ENCODE measurements around the gene VEGFA. TPM values are rescaled to one million over a fixed set of nuclear protein-coding genes. Genes with fewer than 3 reads are reported as not detected.
A peak's percentile ranks its signal among the peaks of the same experiment; 100 is the strongest.

Gene VEGFA
- total and polyA plus RNA-seq, 2 experiments from 2014 or later: 148 to 179 TPM

GRCh38 chr6:43785220-43785752, 15.3 kb downstream of the VEGFA start:
- Histone ChIP-seq H3K79me2 (peaks cover 16% of the 10 kb centered on the region), H2AFZ (no peak overlapping the region), H3K9me3 (ENCODE audit: low read depth) (no peaks in the 10 kb centered on the region), H3K9me2 (replicated peaks; ENCODE audit: insufficient read depth) (no peaks in the 10 kb centered on the region), H3K36me3 (replicated peaks; ENCODE audit: insufficient read depth, low read depth) (no peaks in the 10 kb centered on the region), H3K27ac (no peak overlapping the region), H3K27me3 (no peaks in the 10 kb centered on the region), H3K4me3 (no peak overlapping the region), H3K4me2 (no peak overlapping the region), H3K4me1 (ENCODE audit: insufficient read depth) (peaks cover 2% of the 10 kb centered on the region), H4K20me1 (ENCODE audit: insufficient read depth, poor library complexity, severe bottlenecking) (peaks cover 42% of the 10 kb centered on the region)
- TF ChIP-seq EZH2phosphoT487 (IDR thresholded peaks at IDR 0.05; ENCODE audit: low read depth, severe bottlenecking, unreplicated experiment) (no peak), EZH2 (IDR thresholded peaks at IDR 0.05; ENCODE audit: borderline replicate concordance) (no peak)
- TF ChIP-seq, protein P1, sequence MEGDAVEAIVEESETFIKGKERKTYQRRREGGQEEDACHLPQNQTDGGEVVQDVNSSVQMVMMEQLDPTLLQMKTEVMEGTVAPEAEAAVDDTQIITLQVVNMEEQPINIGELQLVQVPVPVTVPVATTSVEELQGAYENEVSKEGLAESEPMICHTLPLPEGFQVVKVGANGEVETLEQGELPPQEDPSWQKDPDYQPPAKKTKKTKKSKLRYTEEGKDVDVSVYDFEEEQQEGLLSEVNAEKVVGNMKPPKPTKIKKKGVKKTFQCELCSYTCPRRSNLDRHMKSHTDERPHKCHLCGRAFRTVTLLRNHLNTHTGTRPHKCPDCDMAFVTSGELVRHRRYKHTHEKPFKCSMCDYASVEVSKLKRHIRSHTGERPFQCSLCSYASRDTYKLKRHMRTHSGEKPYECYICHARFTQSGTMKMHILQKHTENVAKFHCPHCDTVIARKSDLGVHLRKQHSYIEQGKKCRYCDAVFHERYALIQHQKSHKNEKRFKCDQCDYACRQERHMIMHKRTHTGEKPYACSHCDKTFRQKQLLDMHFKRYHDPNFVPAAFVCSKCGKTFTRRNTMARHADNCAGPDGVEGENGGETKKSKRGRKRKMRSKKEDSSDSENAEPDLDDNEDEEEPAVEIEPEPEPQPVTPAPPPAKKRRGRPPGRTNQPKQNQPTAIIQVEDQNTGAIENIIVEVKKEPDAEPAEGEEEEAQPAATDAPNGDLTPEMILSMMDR (IDR thresholded peaks at IDR 0.05; ENCODE audit: poor library complexity): no peak
- 92% methylated on average over 14 of the region's 14 CpGs for WGBS (ENCODE audit: low lambda C conversion rate, missing lambda C conversion rate)
- DNase-seq (ENCODE audit: low spot score): no peak

DNA sequence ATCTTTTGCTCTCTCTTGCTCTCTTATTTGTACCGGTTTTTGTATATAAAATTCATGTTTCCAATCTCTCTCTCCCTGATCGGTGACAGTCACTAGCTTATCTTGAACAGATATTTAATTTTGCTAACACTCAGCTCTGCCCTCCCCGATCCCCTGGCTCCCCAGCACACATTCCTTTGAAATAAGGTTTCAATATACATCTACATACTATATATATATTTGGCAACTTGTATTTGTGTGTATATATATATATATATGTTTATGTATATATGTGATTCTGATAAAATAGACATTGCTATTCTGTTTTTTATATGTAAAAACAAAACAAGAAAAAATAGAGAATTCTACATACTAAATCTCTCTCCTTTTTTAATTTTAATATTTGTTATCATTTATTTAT, 15.9 kb downstream of the VEGFA start:
- H3K27me3 ChIP-seq: no peaks in the 10 kb centered on the region
- H3K4me1 ChIP-seq (ENCODE audit: insufficient read depth): peaks cover 3% of the 10 kb centered on the region
- no peak overlapping the region for H3K4me3 ChIP-seq
- DNase-seq (ENCODE audit: low spot score): no peak
- H3K4me2 ChIP-seq: no peak overlapping the region
- no peak for TF ChIP-seq EZH2phosphoT487 (IDR thresholded peaks at IDR 0.05; ENCODE audit: low read depth, severe bottlenecking, unreplicated experiment)
- TF ChIP-seq, protein P1 (IDR thresholded peaks at IDR 0.05; ENCODE audit: poor library complexity): no peak
- no peak for TF ChIP-seq EZH2 (IDR thresholded peaks at IDR 0.05; ENCODE audit: borderline replicate concordance)
- H4K20me1 ChIP-seq (ENCODE audit: insufficient read depth, poor library complexity, severe bottlenecking): peaks cover 41% of the 10 kb centered on the region
- no peaks in the 10 kb centered on the region for H3K36me3 ChIP-seq (replicated peaks; ENCODE audit: insufficient read depth, low read depth)
- no peak overlapping the region for H2AFZ ChIP-seq
- H3K27ac ChIP-seq: no peak overlapping the region
- no peaks in the 10 kb centered on the region for H3K9me3 ChIP-seq (ENCODE audit: low read depth)
- no peaks in the 10 kb centered on the region for H3K9me2 ChIP-seq (replicated peaks; ENCODE audit: insufficient read depth)
- peaks cover 10% of the 10 kb centered on the region for H3K79me2 ChIP-seq
- 84% methylated on average over 3 of the region's 3 CpGs for WGBS (ENCODE audit: low lambda C conversion rate, missing lambda C conversion rate)

- DNase-seq (ENCODE audit: low spot score): no peak
- H3K9me2 ChIP-seq (replicated peaks; ENCODE audit: insufficient read depth): no peaks in the 10 kb centered on the region
- H3K4me2 ChIP-seq: no peak overlapping the region
- H3K4me1 ChIP-seq (ENCODE audit: insufficient read depth): peaks cover 3% of the 10 kb centered on the region
- peak overlapping the region; percentile 20 for H3K27ac ChIP-seq
- H3K79me2 ChIP-seq: peaks cover 6% of the 10 kb centered on the region
- TF ChIP-seq, protein P1 (IDR thresholded peaks at IDR 0.05; ENCODE audit: poor library complexity): no peak
- TF ChIP-seq EZH2phosphoT487 (IDR thresholded peaks at IDR 0.05; ENCODE audit: low read depth, severe bottlenecking, unreplicated experiment): no peak
- TF ChIP-seq EZH2 (IDR thresholded peaks at IDR 0.05; ENCODE audit: borderline replicate concordance): no peak
- no peaks in the 10 kb centered on the region for H3K36me3 ChIP-seq (replicated peaks; ENCODE audit: insufficient read depth, low read depth)
- H3K4me3 ChIP-seq: no peak overlapping the region
- H3K27me3 ChIP-seq: no peaks in the 10 kb centered on the region
- 79% methylated on average over 1 of the region's 1 CpG for WGBS (ENCODE audit: low lambda C conversion rate, missing lambda C conversion rate)
- no peaks in the 10 kb centered on the region for H3K9me3 ChIP-seq (ENCODE audit: low read depth)
- no peak overlapping the region for H2AFZ ChIP-seq
- peaks cover 33% of the 10 kb centered on the region for H4K20me1 ChIP-seq (ENCODE audit: insufficient read depth, poor library complexity, severe bottlenecking)
Observed at GRCh38 chr6:43786664-43787329, 16.8 kb downstream of the VEGFA start.

Data from hepatocyte (in vitro differentiated cells).